ENCODE results near the gene PAOX. TPM values are rescaled to one million over a fixed set of nuclear protein-coding genes. Genes with fewer than 3 reads are reported as not detected.

PAOX gene
- total and polyA plus RNA-seq, 9 of the 15 experiments (the other 6 are each of a cell fraction or from before 2014, with no cell fraction given) = 0.80 to 6.4 (median 2.6) TPM

- Histone ChIP-seq H3K4me1 (replicated peaks in 1 of 2; ENCODE audit: control insufficient read depth in 2 of 2, insufficient read depth in 2 of 2, low read length in 2 of 2) (peaks cover 0 to 55% of the 10 kb centered on the region in 2 experiments; a peak in 2 of 5 replicates), H3K4me2 (ENCODE audit: insufficient read depth, low read length) (no peak overlapping the region), H3K4me3 (no peak overlapping the region), H3K9me1 (ENCODE audit: control insufficient read depth, insufficient read depth, low read length) (no peaks in the 10 kb centered on the region), H3K36me3 (ENCODE audit: control insufficient read depth, insufficient read depth, low read length) (peaks cover under 1% of the 10 kb centered on the region; the same call in 1 of the 3 replicates), H4K20me1 (replicated peaks; ENCODE audit: control insufficient read depth, insufficient read depth, low read length) (no peaks in the 10 kb centered on the region), H3K79me2 (ENCODE audit: control insufficient read depth, insufficient read depth, low read length) (no peaks in the 10 kb centered on the region), H3K27me3 (ENCODE audit: control insufficient read depth in 2 of 2, insufficient read depth in 2 of 2, low read length in 2 of 2) (no peaks in the 10 kb centered on the region; a peak in 1 of 5 replicates), H3K9ac (ENCODE audit: insufficient read depth in 1 of 2, low read depth in 2 of 2, low read length in 2 of 2) (no peak overlapping the region; a peak in 1 of 4 replicates), H3K27ac (ENCODE audit: extremely low read depth, low read depth, low read length) (no peak overlapping the region), H2AFZ (ENCODE audit: low read depth, low read length) (no peak overlapping the region), H3K9me3 (replicated peaks; ENCODE audit: control insufficient read depth, insufficient read depth, low read depth, low read length) (no peaks in the 10 kb centered on the region)
- DNase-seq (ENCODE audit: extremely low read depth in 1 of 4, low spot score in 3 of 4) = no peak
- no TSS peak for BruUV-seq (replicated peaks)
- ChIA-PET CTCF (ENCODE audit: low intra/inter-chr PET ratio) (no interaction called here), POLR2A (no interaction called here)
- no peak for ATAC-seq
- in situ Hi-C loops (cut with MboI) (no loop called here), intact Hi-C loops (cut with micrococcal nuclease) (no loop called here)
- 47% methylated on average over 3 of the region's 12 CpGs for WGBS (ENCODE audit: insufficient coverage, low coverage, missing lambda C conversion rate)
- FAIRE-seq = no peak
- TF ChIP-seq ZNF740 (CRISPR knock-in tag; IDR thresholded peaks at IDR 0.05) (peak; percentile 68; the same call in 1 of the 2 replicates), ZNF740 (tag; IDR thresholded peaks at IDR 0.05) (no peak), KDM1A (IDR thresholded peaks at IDR 0.05) (no peak), WHSC1 (IDR thresholded peaks at IDR 0.05; ENCODE audit: low read length) (no peak), MLX (CRISPR knock-in tag; conservative IDR thresholded peaks at IDR 0.05) (no peak), PCBP1 (IDR thresholded peaks at IDR 0.05; ENCODE audit: low read depth, low read length, poor library complexity, severe bottlenecking) (no peak), SFPQ (IDR thresholded peaks at IDR 0.05; ENCODE audit: low read depth, low read length) (no peak), MBD1 (CRISPR knock-in tag; IDR thresholded peaks at IDR 0.05) (no peak), FOXJ3 (CRISPR knock-in tag; IDR thresholded peaks at IDR 0.05) (no peak), HMBOX1 (IDR thresholded peaks at IDR 0.05) (no peak), YY1 (IDR thresholded peaks at IDR 0.05; ENCODE audit: borderline replicate concordance in 1 of 3, control insufficient read depth in 1 of 3, extremely low read depth in 1 of 3, insufficient read depth in 3 of 3, insufficient read length in 1 of 3, insufficient replicate concordance in 2 of 3, low read depth in 1 of 3, low read length in 2 of 3) (no peak)
These were observed 28.6 kb upstream of the PAOX start for GRCh38 chr10:133350283-133350949.

All from K562 (cell line).